ENCODE data around the gene SH3RF2. TPM values are rescaled to one million over a fixed set of nuclear protein-coding genes. Genes with fewer than 3 reads are reported as not detected.

The SH3RF2 gene
- total and polyA plus RNA-seq, 2 donors (not counting 3 experiments of a cell fraction or from before 2014, with no cell fraction given) = 0.54 to 0.84 TPM

- Histone ChIP-seq H3K4me3 (replicated peaks in 1 of 3; ENCODE audit: insufficient read depth in 1 of 3, low read depth in 1 of 3, low read length in 3 of 3) (no peak overlapping the region), H4K20me1 (replicated peaks; ENCODE audit: control insufficient read depth, extremely low read depth, insufficient read depth, low read length) (no peaks in the 10 kb centered on the region), H3K4me2 (ENCODE audit: insufficient read depth, low read length) (no peak overlapping the region), H3K27ac (ENCODE audit: insufficient read depth, low read depth, low read length) (no peak overlapping the region), H2AFZ (ENCODE audit: low read depth, low read length) (no peak overlapping the region), H3K9ac (replicated peaks; ENCODE audit: extremely low read depth, insufficient read depth, low read length) (no peak overlapping the region), H3K9me3 (replicated peaks; ENCODE audit: control insufficient read depth, insufficient read depth, low read length) (no peaks in the 10 kb centered on the region), H3K36me3 (ENCODE audit: control insufficient read depth in 2 of 2, extremely low read depth in 1 of 2, insufficient read depth in 2 of 2, low read length in 2 of 2) (no peaks in the 10 kb centered on the region), H3K27me3 (ENCODE audit: control insufficient read depth in 2 of 2, insufficient read depth in 2 of 2, low read length in 2 of 2) (no peaks in the 10 kb centered on the region), H3K4me1 (ENCODE audit: control insufficient read depth, extremely low read depth, insufficient read depth, low read length) (no peaks in the 10 kb centered on the region), H3K79me2 (ENCODE audit: control insufficient read depth, insufficient read depth, low read length) (no peaks in the 10 kb centered on the region), H3K9me1 (replicated peaks; ENCODE audit: control insufficient read depth, extremely low read depth, insufficient read depth, low read length) (no peaks in the 10 kb centered on the region)
- TF ChIP-seq POLR2A (IDR thresholded peaks at IDR 0.05; ENCODE audit: low read depth, low read length) = no peak
- no peak for TF ChIP-seq FOS (IDR thresholded peaks at IDR 0.05; ENCODE audit: borderline replicate concordance, insufficient read depth, low read length)
- TF ChIP-seq EZH2 (IDR thresholded peaks at IDR 0.05; ENCODE audit: borderline replicate concordance, low read depth, low read length, severe bottlenecking) = no peak
- no peak for TF ChIP-seq MAX (IDR thresholded peaks at IDR 0.05; ENCODE audit: insufficient read depth, insufficient read length)
- TF ChIP-seq GATA2 (IDR thresholded peaks at IDR 0.05; ENCODE audit: insufficient read depth, insufficient read length, low read depth, low read length) = no peak
- no peak for TF ChIP-seq CTCF (IDR thresholded peaks at IDR 0.05; ENCODE audit: extremely low read depth in 1 of 2, insufficient read depth in 1 of 2, low read depth in 1 of 2, low read length in 2 of 2)
- no peak for TF ChIP-seq JUN (IDR thresholded peaks at IDR 0.05; ENCODE audit: borderline replicate concordance, insufficient read depth, insufficient read length, low read depth)
- TF ChIP-seq MYC (IDR thresholded peaks at IDR 0.05; ENCODE audit: low read depth, low read length) = no peak
- no peak for TF ChIP-seq POLR2AphosphoS5 (IDR thresholded peaks at IDR 0.05; ENCODE audit: insufficient read depth, low read depth, low read length)
- no peak for FAIRE-seq
- CTCF ChIA-PET = no interaction called here
- dilution Hi-C loops (cut with MboI; ENCODE audit: extremely low pct_ligation_motif_present, low sequenced_read_pairs) = no loop called here
- intact Hi-C loops (cut with micrococcal nuclease) = no loop called here
- no TSS peak for BruUV-seq (replicated peaks)
- DNase-seq (ENCODE audit: low read depth, low spot score) = no peak
- POLR2A ChIA-PET = no interaction called here
Measured at GRCh38 chr5:146013761-146014160, 77.4 kb downstream of the SH3RF2 start.
